Measurements from ENCODE around the gene PROM1.

The PROM1 gene

GRCh38 chr4:15968551-15969300 lies 115.1 kb downstream of the PROM1 start:
- Histone ChIP-seq H3K9ac (ENCODE audit: low read length) (no peak overlapping the region), H3K27ac (ENCODE audit: low read depth, low read length) (no peak overlapping the region), H3F3A (ENCODE audit: insufficient read depth) (no peaks in the 10 kb centered on the region), H3K9me3 (ENCODE audit: insufficient read depth, low read length) (no peaks in the 10 kb centered on the region), H2AFZ (ENCODE audit: low read depth, low read length, severe bottlenecking) (no peak overlapping the region), H3K36me3 (ENCODE audit: low read length) (no peaks in the 10 kb centered on the region), H3K4me2 (ENCODE audit: low read depth, low read length, poor library complexity, severe bottlenecking) (no peak overlapping the region), H3K27me3 (ENCODE audit: low read length) (no peaks in the 10 kb centered on the region), H4K20me1 (ENCODE audit: low read depth, low read length) (no peaks in the 10 kb centered on the region), H3K9me2 (replicated peaks; ENCODE audit: insufficient read depth, low read length) (no peaks in the 10 kb centered on the region), H3K79me2 (ENCODE audit: insufficient read depth, low read length) (no peaks in the 10 kb centered on the region), H3K4me3 (ENCODE audit: insufficient read depth, low read length, poor library complexity, severe bottlenecking) (no peak overlapping the region)
- no peak for TF ChIP-seq EZH2phosphoT487 (conservative IDR thresholded peaks at IDR 0.05; ENCODE audit: low read length)
- no peak for TF ChIP-seq CTCF (IDR thresholded peaks at IDR 0.05; ENCODE audit: insufficient read depth, low read length, poor library complexity, severe bottlenecking)

GRCh38 chr4:15965325-15965724 lies 118.5 kb downstream of the PROM1 start:
- Histone ChIP-seq H3K27me3 (ENCODE audit: low read length) (no peaks in the 10 kb centered on the region), H3K79me2 (ENCODE audit: insufficient read depth, low read length) (no peaks in the 10 kb centered on the region), H3K4me2 (ENCODE audit: low read depth, low read length, poor library complexity, severe bottlenecking) (no peak overlapping the region), H3F3A (ENCODE audit: insufficient read depth) (no peaks in the 10 kb centered on the region), H4K20me1 (ENCODE audit: low read depth, low read length) (no peaks in the 10 kb centered on the region), H3K9me3 (ENCODE audit: insufficient read depth, low read length) (no peaks in the 10 kb centered on the region), H3K4me3 (ENCODE audit: insufficient read depth, low read length, poor library complexity, severe bottlenecking) (no peak overlapping the region), H2AFZ (ENCODE audit: low read depth, low read length, severe bottlenecking) (no peak overlapping the region), H3K9me2 (replicated peaks; ENCODE audit: insufficient read depth, low read length) (no peaks in the 10 kb centered on the region), H3K27ac (ENCODE audit: low read depth, low read length) (no peak overlapping the region), H3K36me3 (ENCODE audit: low read length) (no peaks in the 10 kb centered on the region), H3K9ac (ENCODE audit: low read length) (no peak overlapping the region)
- TF ChIP-seq EZH2phosphoT487 (conservative IDR thresholded peaks at IDR 0.05; ENCODE audit: low read length), result no peak
- no peak for TF ChIP-seq CTCF (IDR thresholded peaks at IDR 0.05; ENCODE audit: insufficient read depth, low read length, poor library complexity, severe bottlenecking)

GRCh38 chr4:15964159-15964558 lies 119.7 kb downstream of the PROM1 start:
- Histone ChIP-seq H3K79me2 (ENCODE audit: insufficient read depth, low read length) (no peaks in the 10 kb centered on the region), H3K36me3 (ENCODE audit: low read length) (no peaks in the 10 kb centered on the region), H2AFZ (ENCODE audit: low read depth, low read length, severe bottlenecking) (no peak overlapping the region), H3K9me2 (replicated peaks; ENCODE audit: insufficient read depth, low read length) (no peaks in the 10 kb centered on the region), H3K9me3 (ENCODE audit: insufficient read depth, low read length) (no peaks in the 10 kb centered on the region), H3K4me3 (ENCODE audit: insufficient read depth, low read length, poor library complexity, severe bottlenecking) (no peak overlapping the region), H3K4me2 (ENCODE audit: low read depth, low read length, poor library complexity, severe bottlenecking) (no peak overlapping the region), H3F3A (ENCODE audit: insufficient read depth) (no peaks in the 10 kb centered on the region), H4K20me1 (ENCODE audit: low read depth, low read length) (no peaks in the 10 kb centered on the region), H3K27ac (ENCODE audit: low read depth, low read length) (no peak overlapping the region), H3K9ac (ENCODE audit: low read length) (no peak overlapping the region), H3K27me3 (ENCODE audit: low read length) (no peaks in the 10 kb centered on the region)
- TF ChIP-seq EZH2phosphoT487 (conservative IDR thresholded peaks at IDR 0.05; ENCODE audit: low read length) (no peak), CTCF (IDR thresholded peaks at IDR 0.05; ENCODE audit: insufficient read depth, low read length, poor library complexity, severe bottlenecking) (peak; percentile 13)
